GM18502 (cell line): ENCODE measurements around the gene SLC35E3.
"Not testable (repeated sequence)": the region's sequence is repeated elsewhere in the genome, so short reads cannot be mapped to it uniquely, and the experiment has no call there.

Experiments
- ATAC-seq: cut with Tn5 transposase; IDR thresholded peaks from one replicate; pipeline ENCODE4 v1.9.1; 2021; ENCODE audit warnings: mild to moderate bottlenecking; ENCODE audit not compliant: unreplicated experiment, poor library complexity

The SLC35E3 gene

DNA sequence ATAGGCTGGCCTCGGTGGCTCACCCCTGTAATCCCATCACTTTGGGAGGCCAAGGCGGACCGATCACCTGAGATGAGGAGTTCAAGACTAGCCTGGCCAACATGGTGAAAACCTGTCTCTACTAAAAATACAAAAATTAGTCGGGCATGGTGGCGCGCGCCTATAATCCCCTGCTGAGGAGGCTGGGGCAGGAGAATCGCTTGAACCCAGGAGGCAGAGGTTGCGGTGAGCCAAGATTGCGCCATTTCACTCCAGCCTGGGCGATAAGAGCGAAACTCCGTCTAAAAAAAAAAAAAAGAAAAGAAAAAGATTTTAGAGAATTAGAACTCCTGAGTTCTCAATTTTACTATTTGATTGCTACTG lies 64.0 kb downstream of the SLC35E3 start:
- not testable (repeated sequence) for ATAC-seq

- ATAC-seq, result not testable (repeated sequence)
Measured at GRCh38 chr12:68811573-68811972, 65.6 kb downstream of the SLC35E3 start.

GRCh38 chr12:68812553-68813241 lies 66.7 kb downstream of the SLC35E3 start:
- ATAC-seq, result no peak

DNA sequence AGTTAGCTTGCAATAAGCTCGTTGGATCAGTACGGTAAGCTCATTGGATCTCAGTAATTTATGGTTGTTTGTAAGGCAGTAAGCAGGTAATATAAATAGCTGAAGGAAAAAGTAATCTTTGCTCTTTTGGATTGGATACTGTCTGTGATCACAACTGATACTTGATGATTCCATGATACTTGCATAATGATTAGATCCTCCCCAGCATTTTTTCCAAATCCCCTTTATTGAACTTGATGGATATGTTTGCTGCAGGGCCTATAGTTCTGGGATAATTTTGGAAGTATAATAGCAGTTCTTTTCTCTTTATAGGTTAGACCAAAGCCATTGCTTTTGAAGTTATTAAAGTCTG lies 67.2 kb downstream of the SLC35E3 start:
- no peak for ATAC-seq

- no peak for ATAC-seq
Measured at GRCh38 chr12:68814490-68815231, 68.7 kb downstream of the SLC35E3 start.

DNA sequence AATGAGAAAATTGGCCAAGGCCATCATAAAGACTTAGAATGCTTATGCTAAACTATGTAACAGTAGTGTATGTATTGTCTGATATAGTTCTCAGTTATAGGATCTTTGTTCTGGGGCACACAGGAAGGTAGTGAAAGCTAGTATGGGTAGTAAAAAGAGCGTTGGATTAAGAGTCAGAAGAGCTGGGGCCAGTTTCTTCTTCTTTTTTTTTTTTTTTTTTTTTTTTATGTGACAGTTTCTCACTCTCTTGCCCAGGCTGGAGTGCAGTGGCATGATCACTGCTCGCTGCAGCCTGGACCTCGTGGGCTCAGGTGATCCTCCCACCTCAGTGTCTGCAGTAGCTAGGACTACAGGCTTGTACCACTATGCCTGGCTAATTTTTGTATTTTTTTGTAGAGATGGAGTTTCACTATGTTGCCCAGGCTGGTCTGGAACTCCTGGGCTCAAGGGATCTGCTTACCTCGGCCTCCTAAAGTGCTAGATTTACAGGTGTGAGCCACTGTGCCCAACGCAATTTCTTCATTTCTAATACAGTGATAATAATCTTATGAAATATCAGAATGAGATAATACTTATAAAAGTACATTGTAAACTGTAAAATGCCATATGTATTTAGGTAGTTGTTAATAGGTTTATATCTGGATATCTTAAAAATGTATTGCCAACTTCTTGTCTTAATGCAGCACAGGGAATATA lies 69.4 kb downstream of the SLC35E3 start:
- no peak for ATAC-seq

- no peak for ATAC-seq
Measured at GRCh38 chr12:68815928-68816800, 70.2 kb downstream of the SLC35E3 start.

DNA sequence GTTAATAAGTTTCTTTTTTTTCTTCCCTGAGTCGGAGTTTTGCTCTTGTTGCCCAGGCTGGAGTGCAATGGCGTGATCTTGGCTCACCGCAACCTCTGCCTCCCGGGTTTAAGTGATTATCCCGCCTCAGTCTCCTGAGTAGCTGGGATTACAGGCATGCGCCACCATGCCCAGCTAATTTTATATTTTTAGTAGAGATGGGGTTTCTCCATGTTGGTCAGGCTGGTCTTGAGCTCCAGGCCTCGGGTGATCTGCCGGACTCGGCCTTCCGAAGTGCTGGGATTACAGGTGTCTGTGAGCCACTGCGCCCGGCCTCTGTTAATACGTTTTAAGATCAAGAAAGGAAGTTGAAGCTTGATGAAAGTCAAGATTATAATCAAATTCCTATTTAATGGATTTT lies 73.5 kb downstream of the SLC35E3 start:
- not testable (repeated sequence) for ATAC-seq

DNA sequence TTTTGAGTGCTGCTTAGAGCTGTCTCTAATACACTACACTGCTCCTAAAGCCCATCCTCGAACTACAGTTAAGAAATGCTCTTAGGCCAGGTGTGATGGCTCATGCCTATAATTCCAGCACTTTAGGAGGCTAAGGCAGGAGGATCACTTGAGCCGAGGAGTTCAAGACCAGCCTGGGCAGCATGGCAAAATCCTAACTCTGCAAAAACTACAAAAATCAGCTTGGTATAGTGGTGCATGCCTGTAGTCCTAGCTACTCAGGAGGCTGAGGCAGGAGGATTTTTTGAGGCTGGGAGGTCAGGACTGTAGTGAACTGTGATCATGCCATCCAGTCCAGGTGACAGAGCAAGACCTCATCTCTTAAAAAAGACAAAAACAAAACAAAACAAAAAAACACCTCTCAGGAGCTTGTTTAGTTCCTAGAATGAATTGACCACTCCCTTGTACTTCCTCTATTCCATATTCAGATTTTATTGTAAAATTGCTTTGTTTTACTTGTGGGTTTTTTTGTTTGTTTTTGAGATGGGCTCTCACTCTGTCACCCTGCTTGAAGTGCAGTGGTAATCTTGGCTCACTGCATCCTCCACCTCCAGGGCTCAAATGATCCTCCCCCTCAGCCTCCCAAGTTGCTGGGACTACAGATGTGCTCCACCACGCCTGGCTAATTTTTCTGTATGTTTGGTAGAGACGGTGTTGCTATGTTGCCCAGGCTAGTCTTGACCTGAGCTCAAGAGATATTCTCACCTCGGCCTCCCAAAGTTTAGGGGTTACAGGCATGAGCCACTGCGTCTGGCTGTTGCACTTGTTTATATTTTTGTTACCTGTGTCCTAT lies 75.6 kb downstream of the SLC35E3 start:
- no peak for ATAC-seq

- ATAC-seq, result no peak
Measured at GRCh38 chr12:68823696-68824095, 77.7 kb downstream of the SLC35E3 start.

DNA sequence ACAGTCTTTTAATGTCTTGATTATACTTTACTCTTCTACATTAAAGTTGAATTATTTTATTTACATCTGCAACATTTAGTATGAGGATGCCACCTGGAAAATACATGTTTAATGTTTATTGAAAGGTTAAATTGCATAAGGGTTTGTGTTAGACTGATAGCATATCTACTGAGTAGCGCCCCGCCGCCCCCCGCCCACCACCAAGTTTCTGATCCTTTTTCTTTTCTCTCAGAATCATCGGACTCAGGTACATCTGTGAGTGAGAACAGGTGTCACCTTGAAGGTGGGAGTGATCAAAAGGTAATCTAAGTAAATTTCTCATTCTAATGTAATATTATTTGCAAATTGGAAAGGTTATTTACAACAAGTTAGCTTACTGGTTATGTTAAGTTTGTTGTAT lies 78.2 kb downstream of the SLC35E3 start:
- no peak for ATAC-seq

DNA sequence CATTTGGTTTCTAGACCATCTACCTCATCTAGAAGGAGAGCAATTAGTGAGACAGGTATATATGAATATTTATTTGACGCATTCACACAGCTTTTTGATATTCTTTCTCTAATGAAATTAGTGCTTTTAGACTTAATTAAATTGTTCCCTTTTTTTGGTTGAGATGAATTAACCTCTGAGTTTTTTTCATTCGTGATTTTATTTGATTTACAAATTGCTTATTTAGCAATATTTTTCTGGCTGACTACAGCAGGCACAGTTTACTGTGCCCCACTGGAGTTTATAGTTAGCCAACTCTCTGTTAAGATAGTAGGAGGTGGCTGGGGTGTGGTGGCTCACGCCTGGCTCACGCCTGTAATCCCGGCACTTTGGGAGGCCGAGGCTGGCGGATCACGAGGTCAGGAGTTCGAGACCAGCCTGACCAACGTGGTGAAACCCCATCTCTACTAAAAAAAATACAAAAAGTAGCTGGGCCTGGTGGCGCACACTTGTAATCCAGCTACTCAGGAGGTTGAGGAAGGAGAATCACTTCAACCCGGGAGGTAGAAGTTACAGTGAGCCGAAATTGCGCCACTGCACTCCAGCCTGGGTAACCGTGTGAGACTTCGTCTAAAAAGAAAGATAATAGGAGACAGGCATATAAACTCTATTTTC lies 78.7 kb downstream of the SLC35E3 start:
- no peak for ATAC-seq

GRCh38 chr12:68825569-68826217 lies 79.7 kb downstream of the SLC35E3 start:
- no peak for ATAC-seq

- no peak for ATAC-seq
Measured at GRCh38 chr12:68827895-68828671, 82.1 kb downstream of the SLC35E3 start.

GRCh38 chr12:68828672-68829068 lies 82.7 kb downstream of the SLC35E3 start:
- no peak for ATAC-seq
